Gastroesophageal sphincter (tissue), 4 donors: Measurements from ENCODE around the gene CASP2. TPM values are rescaled to one million over a fixed set of nuclear protein-coding genes. Genes with fewer than 3 reads are reported as not detected.

Source experiments
- ATAC-seq: fragments of 150-250 bp; one replicate; pipeline ENCODE4 v1.9.1; 2016; ENCODE audit warnings: mild to moderate bottlenecking, moderate library complexity
- H3K27ac ChIP-seq, 4 donors: fragments of 200-600 bp; sonication (generic) in 3 of 4; 1 replicate in 3 of 4; 2 replicates in 1 of 4; pipeline ENCODE4 v1.5.1; 2016 to 2019
- H3K27me3 ChIP-seq: fragments of 200-600 bp; sonication (generic); one replicate; pipeline ENCODE4 v1.5.1; 2019
- H3K36me3 ChIP-seq, 2 donors: fragments of 200-600 bp; sonication (generic); one replicate each; pipeline ENCODE4 v1.5.1; 2019; ENCODE audit warnings: control low read depth in 1 of 2
- H3K4me1 ChIP-seq, 3 donors: fragments of 200-600 bp; sonication (generic); 1 replicate in 2 of 3; 2 replicates in 1 of 3; pipeline ENCODE4 v1.5.1; 2016 to 2019; ENCODE audit warnings: control low read depth in 2 of 3
- H3K4me3 ChIP-seq, 2 donors: fragments of 200-600 bp; sonication (generic); one replicate each; pipeline ENCODE4 v1.5.1; 2019; ENCODE audit warnings: mild to moderate bottlenecking in 1 of 2, moderate library complexity in 1 of 2
- H3K9me3 ChIP-seq, 3 donors: fragments of 200-600 bp; sonication (generic); one replicate each; pipeline ENCODE4 v1.5.1; 2017 to 2019; ENCODE audit warnings: control low read depth in 2 of 3
- CTCF ChIP-seq, 4 experiments: fragments of 200-600 bp in 2 of 4; fragments of 450-650 bp in 2 of 4; sonication (generic) in 1 of 4; IDR thresholded peaks; one replicate each; pipeline ENCODE4 v1.5.1; 2017 to 2019; ENCODE audit warnings: antibody characterized with exemption in 4 of 4, mild to moderate bottlenecking in 2 of 4, moderate library complexity in 2 of 4
- EP300 ChIP-seq: sonication (generic); formaldehyde crosslinking; IDR thresholded peaks from one replicate; pipeline ENCODE4 v1.6.1; 2017; ENCODE audit warnings: antibody characterized with exemption, mild to moderate bottlenecking
- POLR2A ChIP-seq, 2 donors: fragments of 450-650 bp; IDR thresholded peaks; one replicate each; pipeline ENCODE4 v1.6.1; 2017; ENCODE audit warnings: antibody characterized with exemption in 2 of 2, mild to moderate bottlenecking in 2 of 2, moderate library complexity in 1 of 2
- POLR2AphosphoS5 ChIP-seq: sonication (generic); formaldehyde crosslinking; IDR thresholded peaks from one replicate; pipeline ENCODE4 v1.6.1; 2017; ENCODE audit warnings: antibody characterized with exemption
- WGBS, 2 donors: methylation state at CpG; one replicate each; pipeline ENCODE4 v1.1.5; 2018; ENCODE audit warnings: low coverage in 1 of 2; 5-methylcytosine and 5-hydroxymethylcytosine counted together
- total RNA-seq, 4 donors: library from RNA; depleted of rRNA; stranded (reverse); fragments of >200 nt; gene quantifications; one replicate each; pipeline ENCODE4 v1.1.0, GENCODE V29; 2016

The CASP2 gene
- total RNA-seq, 4 donors from 2014 or later: 10.1 to 14.5 (median 13.6) TPM

- no peaks in the 10 kb centered on the region for H3K36me3 ChIP-seq
- no peaks in the 10 kb centered on the region for H3K4me1 ChIP-seq
- TF ChIP-seq EP300: no peak
- no peak for TF ChIP-seq CTCF (IDR thresholded peaks at IDR 0.05)
- no peak overlapping the region for H3K27ac ChIP-seq
- peaks cover 6% of the 10 kb centered on the region for H3K27me3 ChIP-seq
- H3K4me3 ChIP-seq: no peak overlapping the region
- no peaks in the 10 kb centered on the region for H3K9me3 ChIP-seq
- WGBS, 2 donors: 70% methylated on average over 2 of the region's 2 CpGs; no CpG with 5 or more reads in 1 of the 2 donors
- no peak for ATAC-seq
Observed at GRCh38 chr7:143248761-143249354, 39.3 kb upstream of the CASP2 start.

DNA sequence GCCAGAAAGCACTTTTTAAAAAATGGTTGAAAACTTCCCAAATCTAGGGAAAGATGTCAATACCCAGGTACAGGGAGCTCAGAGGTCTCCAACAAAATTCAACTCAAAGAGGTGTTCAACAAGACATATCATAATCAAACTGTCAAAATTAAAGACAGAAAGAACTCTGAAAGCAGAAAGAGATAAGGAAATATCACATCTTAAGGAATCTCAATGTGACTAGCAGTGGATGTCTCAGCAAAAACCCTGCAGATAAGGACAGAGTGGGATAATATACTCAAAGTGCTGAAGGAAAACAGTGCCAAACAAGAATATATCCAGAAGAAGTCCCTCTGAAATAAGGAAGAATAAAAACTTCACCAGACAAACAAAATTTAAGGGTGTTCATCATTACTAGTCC, 38.0 kb upstream of the CASP2 start:
- H3K27ac ChIP-seq: no peak overlapping the region
- no peaks in the 10 kb centered on the region for H3K9me3 ChIP-seq
- no peak for ATAC-seq
- H3K4me3 ChIP-seq: no peak overlapping the region
- H3K27me3 ChIP-seq: peaks cover 6% of the 10 kb centered on the region
- no peaks in the 10 kb centered on the region for H3K4me1 ChIP-seq
- no peak for TF ChIP-seq CTCF (IDR thresholded peaks at IDR 0.05)
- no peak for TF ChIP-seq POLR2AphosphoS5
- no peak for TF ChIP-seq POLR2A (IDR thresholded peaks at IDR 0.05)
- H3K36me3 ChIP-seq: no peaks in the 10 kb centered on the region

DNA sequence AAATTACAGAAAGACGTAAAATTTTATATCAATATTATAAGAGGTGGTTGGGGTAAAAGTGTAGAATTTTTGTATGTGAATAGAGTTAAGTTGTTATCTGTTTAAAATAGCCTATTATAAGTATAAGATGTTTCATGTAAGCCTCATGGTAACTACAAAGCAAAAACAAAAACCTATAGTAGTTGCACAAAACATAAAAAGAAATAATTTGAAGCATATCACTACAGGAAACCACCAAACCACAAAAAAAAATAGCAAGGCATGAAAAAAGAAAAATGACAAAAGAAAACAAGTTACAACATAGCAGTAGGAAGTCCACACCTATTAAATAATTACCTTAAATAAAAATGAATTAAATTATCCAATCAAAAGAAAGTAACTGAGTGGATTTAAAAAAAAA, 37.3 kb upstream of the CASP2 start:
- Histone ChIP-seq H3K36me3 (no peaks in the 10 kb centered on the region), H3K4me3 (no peak overlapping the region), H3K27me3 (peaks cover 1% of the 10 kb centered on the region), H3K27ac (no peak overlapping the region), H3K4me1 (no peaks in the 10 kb centered on the region), H3K9me3 (no peaks in the 10 kb centered on the region)
- TF ChIP-seq CTCF (IDR thresholded peaks at IDR 0.05) (no peak), POLR2A (IDR thresholded peaks at IDR 0.05) (no peak), EP300 (no peak)
- 91 to 92% methylated on average over 1 of the region's 1 CpG for WGBS, 2 donors
- ATAC-seq: no peak

DNA sequence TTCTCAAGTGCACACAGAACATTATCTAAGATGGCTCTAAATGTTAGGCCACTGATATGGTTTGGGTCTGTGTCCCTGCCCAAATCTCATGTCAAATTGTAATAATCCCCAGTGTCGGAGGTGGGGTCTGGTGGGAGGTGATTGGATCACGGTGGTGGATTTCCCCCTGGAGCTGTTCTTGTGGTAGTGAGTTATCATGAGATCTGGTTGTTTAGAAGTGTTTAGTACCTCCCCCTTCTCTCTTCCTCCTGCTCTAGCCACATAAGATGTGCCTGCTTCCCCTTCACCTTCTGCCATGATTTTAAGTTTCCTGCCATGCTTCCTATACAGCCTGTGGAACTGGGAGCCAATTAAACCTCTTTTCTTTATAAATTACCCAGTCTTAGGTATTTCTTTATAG, 36.1 kb upstream of the CASP2 start:
- Histone ChIP-seq H3K4me1 (no peaks in the 10 kb centered on the region), H3K36me3 (no peaks in the 10 kb centered on the region), H3K9me3 (no peaks in the 10 kb centered on the region), H3K4me3 (no peak overlapping the region), H3K27ac (no peak overlapping the region), H3K27me3 (no peaks in the 10 kb centered on the region)
- no peak for TF ChIP-seq POLR2A (IDR thresholded peaks at IDR 0.05)
- no peak for TF ChIP-seq EP300
- TF ChIP-seq CTCF (IDR thresholded peaks at IDR 0.05): no peak
- TF ChIP-seq POLR2AphosphoS5: no peak
- no peak for ATAC-seq
- WGBS, 2 donors: 65 to 80% methylated on average over 1 to 2 of the region's 2 CpGs

- Histone ChIP-seq H3K36me3 (no peaks in the 10 kb centered on the region), H3K27me3 (no peaks in the 10 kb centered on the region), H3K9me3 (no peaks in the 10 kb centered on the region), H3K4me3 (no peak overlapping the region), H3K27ac (no peak overlapping the region), H3K4me1 (no peaks in the 10 kb centered on the region)
- WGBS, 2 donors: 75 to 86% methylated on average over 1 to 3 of the region's 3 CpGs
- ATAC-seq: no peak
- TF ChIP-seq POLR2A (IDR thresholded peaks at IDR 0.05): no peak
- no peak for TF ChIP-seq POLR2AphosphoS5
- TF ChIP-seq CTCF (IDR thresholded peaks at IDR 0.05): no peak
- no peak for TF ChIP-seq EP300
Observed at GRCh38 chr7:143255564-143255963, 32.6 kb upstream of the CASP2 start.
